ENCODE data around the gene CCNA2. TPM values are rescaled to one million over a fixed set of nuclear protein-coding genes. Genes with fewer than 3 reads are reported as not detected.
A peak's percentile ranks its signal among the peaks of the same experiment; 100 is the strongest.

CCNA2 gene
- 1.4 and 2.0 TPM in 2 replicates for total RNA-seq

DNA sequence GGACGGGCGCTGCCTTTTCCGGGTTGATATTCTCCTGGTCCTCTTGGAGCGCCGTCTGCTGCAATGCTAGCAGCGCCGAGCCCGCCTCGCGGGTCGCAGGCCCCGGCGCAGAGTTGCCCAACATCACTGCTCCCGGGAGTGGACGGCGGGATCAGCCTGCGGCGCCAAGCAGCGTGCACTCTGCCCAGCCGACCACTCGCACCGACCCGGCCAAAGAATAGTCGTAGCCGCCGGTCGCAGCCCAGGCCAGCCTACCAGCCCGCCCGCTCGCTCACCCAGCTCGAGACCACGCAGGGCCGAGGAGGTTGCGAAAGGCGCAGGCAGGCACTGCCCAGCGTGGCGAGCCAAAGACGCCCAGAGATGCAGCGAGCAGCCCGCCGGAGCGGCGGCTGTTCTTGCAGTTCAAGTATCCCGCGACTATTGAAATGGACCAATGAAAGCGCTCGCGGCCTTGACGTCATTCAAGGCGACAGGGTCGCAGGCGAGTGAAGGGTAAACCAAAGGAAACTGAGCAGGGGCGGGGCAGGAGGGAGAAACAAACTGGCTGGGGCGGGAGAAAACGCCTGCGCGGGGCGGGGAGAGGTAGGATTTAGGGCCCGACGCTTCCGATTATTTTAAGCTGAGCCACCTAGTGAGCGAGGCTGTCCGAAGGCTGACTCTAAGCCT, at the start of gene CCNA2:
CCNA2 (minus strand) TSS at position 379 of the 666 bp plus-strand sequence; CDS start at position 124, 255 bp downstream.
- DNase-seq (peak; percentile 86), ATAC-seq (ENCODE audit: low read depth) (peak; percentile 99)
- ChIA-PET CTCF (no interaction called here), POLR2A (interaction anchor here (1.2 to 3.6 kb wide), 4 partner anchors 22 to 328 kb away, joined by 3 to 22 read pairs (median 6); partner anchors contain the start of genes BBS7 and EXOSC9)
- TF ChIP-seq, protein P1, sequence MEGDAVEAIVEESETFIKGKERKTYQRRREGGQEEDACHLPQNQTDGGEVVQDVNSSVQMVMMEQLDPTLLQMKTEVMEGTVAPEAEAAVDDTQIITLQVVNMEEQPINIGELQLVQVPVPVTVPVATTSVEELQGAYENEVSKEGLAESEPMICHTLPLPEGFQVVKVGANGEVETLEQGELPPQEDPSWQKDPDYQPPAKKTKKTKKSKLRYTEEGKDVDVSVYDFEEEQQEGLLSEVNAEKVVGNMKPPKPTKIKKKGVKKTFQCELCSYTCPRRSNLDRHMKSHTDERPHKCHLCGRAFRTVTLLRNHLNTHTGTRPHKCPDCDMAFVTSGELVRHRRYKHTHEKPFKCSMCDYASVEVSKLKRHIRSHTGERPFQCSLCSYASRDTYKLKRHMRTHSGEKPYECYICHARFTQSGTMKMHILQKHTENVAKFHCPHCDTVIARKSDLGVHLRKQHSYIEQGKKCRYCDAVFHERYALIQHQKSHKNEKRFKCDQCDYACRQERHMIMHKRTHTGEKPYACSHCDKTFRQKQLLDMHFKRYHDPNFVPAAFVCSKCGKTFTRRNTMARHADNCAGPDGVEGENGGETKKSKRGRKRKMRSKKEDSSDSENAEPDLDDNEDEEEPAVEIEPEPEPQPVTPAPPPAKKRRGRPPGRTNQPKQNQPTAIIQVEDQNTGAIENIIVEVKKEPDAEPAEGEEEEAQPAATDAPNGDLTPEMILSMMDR (IDR thresholded peaks at IDR 0.05) = no peak
- H3K4me1 Mint-ChIP-seq = peaks cover 17% of the 10 kb centered on the region
- intact Hi-C loops (cut with micrococcal nuclease) = loop anchor here (1.0 to 5.0 kb wide), 6 partner anchors 22 to 1099 kb away; partner anchors contain the start of genes BBS12, BBS7, BLTP1 and EXOSC9
- H3K9me3 Mint-ChIP-seq = no peaks in the 10 kb centered on the region
- peak within 1 kb of the TSS; percentile 82 for H3K27ac Mint-ChIP-seq
- peaks cover 2% of the 10 kb centered on the region for H3K36me3 Mint-ChIP-seq (ENCODE audit: low read depth)
- H3K4me3 Mint-ChIP-seq = peak within 1 kb of the TSS; percentile 87
- no peaks in the 10 kb centered on the region for H3K27me3 Mint-ChIP-seq

DNA sequence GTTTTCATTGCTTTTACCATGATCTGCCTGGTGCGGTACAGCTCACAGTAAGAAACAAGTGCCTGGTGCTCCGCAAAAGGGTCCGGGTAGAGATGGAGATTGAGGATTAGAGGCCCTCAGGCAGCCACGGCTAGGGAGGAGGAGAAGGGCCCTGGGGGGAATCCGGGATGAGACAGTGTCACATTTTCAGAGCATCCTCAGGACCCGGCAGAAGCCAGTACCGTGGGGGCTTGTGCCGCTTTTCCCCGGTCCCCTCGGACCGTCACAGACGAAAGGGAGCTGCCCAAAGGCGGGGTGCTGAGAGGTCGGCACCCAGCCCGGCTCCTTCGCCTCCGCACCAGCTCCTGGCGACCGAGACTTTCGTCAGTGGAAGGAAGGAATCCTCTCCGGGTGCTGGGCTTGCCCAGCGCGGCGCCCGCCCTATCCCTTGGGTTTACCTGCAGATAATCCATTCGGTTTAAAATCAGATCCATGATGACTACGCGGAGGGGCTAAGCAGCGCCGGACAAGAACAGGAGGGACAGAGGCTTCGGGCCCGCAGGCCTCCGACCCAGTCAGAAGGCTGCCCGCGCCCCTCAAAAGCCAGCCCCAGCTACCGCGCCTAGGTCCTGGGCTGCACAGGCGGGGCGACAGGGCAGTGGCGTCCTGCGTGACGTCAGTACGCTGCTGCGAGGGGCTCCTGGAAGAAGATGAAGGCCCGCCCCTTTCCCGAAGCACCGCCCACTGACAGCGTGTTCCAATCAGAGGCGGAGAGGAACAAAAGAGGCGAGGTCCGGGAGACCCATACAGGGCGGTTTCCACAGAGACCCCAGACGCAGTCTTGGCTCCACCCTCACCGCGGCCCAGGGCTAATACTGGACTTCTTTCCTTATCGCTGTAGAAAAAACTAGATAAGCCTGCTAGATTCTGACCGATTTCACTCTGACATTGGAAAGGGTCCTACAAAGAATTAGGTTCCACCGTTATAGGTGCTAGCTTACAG, 46.4 kb upstream of the CCNA2 start, which contains the start of gene BBS7:
BBS7 (minus strand) TSS at position 634 of the 982 bp plus-strand sequence; CDS start at position 473, 161 bp downstream.
- TF ChIP-seq, protein P1 (IDR thresholded peaks at IDR 0.05) = no peak
- peaks cover 8% of the 10 kb centered on the region for H3K27me3 Mint-ChIP-seq
- H3K36me3 Mint-ChIP-seq (ENCODE audit: low read depth) = peaks cover 15% of the 10 kb centered on the region
- ChIA-PET CTCF (no interaction called here), POLR2A (interaction anchor here (1.6 to 1.9 kb wide), 2 partner anchors 46 to 69 kb away, joined by 6 to 9 read pairs; partner anchors contain the start of genes CCNA2 and EXOSC9)
- H3K27ac Mint-ChIP-seq = peak within 1 kb of the TSS; percentile 66
- H3K4me3 Mint-ChIP-seq = peak within 1 kb of the TSS; percentile 97
- ATAC-seq (ENCODE audit: low read depth) (peak; percentile 99), DNase-seq (peak; percentile 96)
- no peaks in the 10 kb centered on the region for H3K9me3 Mint-ChIP-seq
- intact Hi-C loops (cut with micrococcal nuclease) = loop anchor here (1.0 to 2.0 kb wide), 7 partner anchors 15 to 1052 kb away; partner anchors contain the start of genes ANXA5, BBS12, BLTP1 and EXOSC9
- H3K4me1 Mint-ChIP-seq = peaks cover 15% of the 10 kb centered on the region

DNA sequence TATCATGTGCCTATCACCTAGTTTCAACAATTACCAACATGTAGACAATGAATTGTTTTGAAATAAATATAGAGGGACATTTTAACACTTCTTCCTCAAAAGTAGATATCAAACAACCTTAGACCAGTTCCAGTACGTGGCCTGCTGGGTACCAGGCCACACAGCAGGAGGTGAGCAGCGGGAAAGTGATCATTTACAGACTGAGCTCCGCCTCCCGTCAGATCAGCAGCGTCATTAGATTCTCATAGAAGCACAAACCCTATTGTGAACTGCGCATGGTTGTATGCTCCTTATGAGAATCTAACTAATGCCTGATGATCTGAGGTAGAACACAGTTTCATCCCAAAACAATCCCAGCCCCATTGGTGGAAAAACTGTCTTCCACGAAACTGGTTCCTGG, 40.1 kb upstream of the CCNA2 start:
- H3K9me3 Mint-ChIP-seq = no peaks in the 10 kb centered on the region
- intact Hi-C loops (cut with micrococcal nuclease) = no loop called here
- H3K4me3 Mint-ChIP-seq = no peak overlapping the region
- H3K27ac Mint-ChIP-seq = no peak overlapping the region
- ATAC-seq (ENCODE audit: low read depth) (no peak), DNase-seq (no peak)
- peaks cover under 1% of the 10 kb centered on the region for H3K4me1 Mint-ChIP-seq
- peaks cover 22% of the 10 kb centered on the region for H3K36me3 Mint-ChIP-seq (ENCODE audit: low read depth)
- ChIA-PET CTCF (no interaction called here), POLR2A (no interaction called here)
- no peaks in the 10 kb centered on the region for H3K27me3 Mint-ChIP-seq
- TF ChIP-seq, protein P1 (IDR thresholded peaks at IDR 0.05) = no peak

DNA sequence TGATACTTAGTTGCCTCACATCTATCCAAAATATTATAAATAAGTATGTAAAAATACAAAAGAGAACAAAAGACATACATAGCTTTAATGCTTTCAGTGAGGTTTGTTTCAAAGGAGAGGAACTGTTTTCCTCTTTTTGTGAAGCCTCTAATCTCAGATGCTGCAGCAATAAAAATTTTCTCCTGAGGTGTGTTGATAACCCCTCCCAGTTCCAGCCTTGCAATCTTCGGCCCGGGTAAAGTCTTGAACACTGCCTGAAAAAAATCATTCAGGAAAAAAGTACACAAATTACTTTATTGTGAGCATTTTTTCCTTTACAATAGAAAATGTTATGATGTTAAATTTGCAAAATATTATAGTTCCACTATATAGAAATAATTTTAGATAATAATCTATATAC, 37.7 kb upstream of the CCNA2 start:
- H3K27ac Mint-ChIP-seq = no peak overlapping the region
- POLR2A ChIA-PET = no interaction called here
- intact Hi-C loops (cut with micrococcal nuclease) = no loop called here

More for the DNA sequence above, 37.7 kb upstream of the CCNA2 start:
- CTCF ChIA-PET = no interaction called here
- peaks cover 21% of the 10 kb centered on the region for H3K36me3 Mint-ChIP-seq (ENCODE audit: low read depth)
- no peak for DNase-seq
- no peak for ATAC-seq (ENCODE audit: low read depth)
- no peak overlapping the region for H3K4me3 Mint-ChIP-seq
- H3K9me3 Mint-ChIP-seq = no peaks in the 10 kb centered on the region
- H3K4me1 Mint-ChIP-seq = no peaks in the 10 kb centered on the region
- no peaks in the 10 kb centered on the region for H3K27me3 Mint-ChIP-seq
- TF ChIP-seq, protein P1 (IDR thresholded peaks at IDR 0.05) = no peak
